HS-27A (cell line): ENCODE measurements around the gene LMBR1.
"Not testable (repeated sequence)": the region's sequence is repeated elsewhere in the genome, so short reads cannot be mapped to it uniquely, and the experiment has no call there.

ENCODE experiments used
- DNase-seq: peaks from one replicate; pipeline ENCODE4 v3.0.0-alpha.2; 2012; ENCODE audit warnings: low read depth, missing footprints

LMBR1 gene

GRCh38 chr7:156892821-156893706 lies at the start of gene LMBR1:
Gene LMBR1, minus strand, starts transcription at chr7:156893183. Its CDS starts 190 bp downstream, at chr7:156892993.
- peak; percentile 55 for DNase-seq

- DNase-seq = no peak
Measured at GRCh38 chr7:156942708-156943090, 49.7 kb upstream of the LMBR1 start.

GRCh38 chr7:156941393-156942182 lies 48.6 kb upstream of the LMBR1 start:
- DNase-seq = no peak

GRCh38 chr7:156940421-156941122 lies 47.6 kb upstream of the LMBR1 start:
- DNase-seq = no peak

- not testable (repeated sequence) for DNase-seq
Measured at GRCh38 chr7:156936766-156937165, 43.8 kb upstream of the LMBR1 start.

GRCh38 chr7:156935250-156935649 lies 42.3 kb upstream of the LMBR1 start:
- DNase-seq = no peak

GRCh38 chr7:156932006-156932405 lies 39.0 kb upstream of the LMBR1 start:
- no peak for DNase-seq

GRCh38 chr7:156929789-156930539 lies 37.0 kb upstream of the LMBR1 start:
- DNase-seq = no peak

- DNase-seq = no peak
Measured at GRCh38 chr7:156928406-156928747, 35.4 kb upstream of the LMBR1 start.

GRCh38 chr7:156927571-156928405 lies 34.8 kb upstream of the LMBR1 start:
- DNase-seq = no peak

GRCh38 chr7:156925821-156926220 lies 32.8 kb upstream of the LMBR1 start:
- DNase-seq = not testable (repeated sequence)

- DNase-seq = not testable (repeated sequence)
Measured at GRCh38 chr7:156922304-156922703, 29.3 kb upstream of the LMBR1 start.

GRCh38 chr7:156920487-156921373 lies 27.7 kb upstream of the LMBR1 start:
- DNase-seq = not testable (repeated sequence)

GRCh38 chr7:156920076-156920475 lies 27.1 kb upstream of the LMBR1 start:
- no peak for DNase-seq

- DNase-seq = no peak
Measured at GRCh38 chr7:156919132-156919713, 26.2 kb upstream of the LMBR1 start.

- DNase-seq = no peak
Measured at GRCh38 chr7:156918635-156919034, 25.7 kb upstream of the LMBR1 start.

- DNase-seq = not testable (repeated sequence)
Measured at GRCh38 chr7:156909574-156910252, 16.7 kb upstream of the LMBR1 start.

- no peak for DNase-seq
Measured at GRCh38 chr7:156907656-156908055, 14.7 kb upstream of the LMBR1 start.

- DNase-seq = no peak
Measured at GRCh38 chr7:156906200-156906649, 13.2 kb upstream of the LMBR1 start.
